B cell (primary cell): ENCODE results near the gene UBE2O. TPM values are rescaled to one million over a fixed set of nuclear protein-coding genes. Genes with fewer than 3 reads are reported as not detected.

Source experiments
- ATAC-seq: fragments of 200-7000 bp; cut with Tn5 transposase; one replicate; pipeline ENCODE4 v1.10.0; 2021; ENCODE audit warnings: low read depth, mild to moderate bottlenecking, moderate number of reproducible peaks, moderate library complexity
- CTCF ChIA-PET: fragments of 350-600 bp; sonication (Branson Sonifier 250); formaldehyde crosslinking; loops from one replicate; lab custom pipeline; 2021; ENCODE audit warnings: antibody characterized with exemption, inconsistent platforms; lab: Charles Lee
- POLR2A ChIA-PET: fragments of 350-600 bp; sonication (Branson Sonifier 250); formaldehyde crosslinking; loops from one replicate; lab custom pipeline; 2021; ENCODE audit warnings: antibody characterized with exemption; lab: Charles Lee
- DNase-seq: peaks from one replicate; pipeline ENCODE4 v3.0.0; 2013
- H2AFZ ChIP-seq: 2 replicates; pipeline ENCODE4 v1.6.1; 2012; ENCODE audit warnings: mild to moderate bottlenecking, low read depth, low read length; ENCODE audit not compliant: insufficient read depth, poor library complexity, severe bottlenecking
- H3K27ac ChIP-seq, 2 donors: 1 replicate in 1 of 2; 2 replicates in 1 of 2; pipeline ENCODE4 v1.5.1; 2012 to 2013; ENCODE audit warnings: low read length in 2 of 2, mild to moderate bottlenecking in 2 of 2, moderate library complexity in 1 of 2
- H3K27me3 ChIP-seq, 4 experiments: fragments of 200-600 bp in 1 of 4; sonication (generic) in 1 of 4; replicated peaks in 1 of 4; 1 replicate in 2 of 4; 2 replicates in 2 of 4; pipeline versions ENCODE4 v1.6.1 to v1.7.0; 2013 to 2016; ENCODE audit warnings: low read length in 3 of 4, mild to moderate bottlenecking in 2 of 4, mixed read lengths in 1 of 4, moderate library complexity in 1 of 4; ENCODE audit not compliant: insufficient read depth in 4 of 4, control insufficient read depth in 3 of 4; ENCODE audit errors: control extremely low read depth in 1 of 4
- H3K36me3 ChIP-seq, 2 experiments: replicated peaks in 1 of 2; 1 replicate in 1 of 2; 2 replicates in 1 of 2; pipeline versions ENCODE4 v1.6.1 to v1.7.1; 2013; ENCODE audit warnings: low read length in 1 of 2; ENCODE audit not compliant: insufficient read depth in 2 of 2, control insufficient read depth in 1 of 2; ENCODE audit errors: control extremely low read depth in 1 of 2, extremely low read depth in 1 of 2
- H3K4me1 ChIP-seq, 2 donors: fragments of 200-600 bp in 1 of 2; sonication (generic) in 1 of 2; 1 replicate in 1 of 2; 2 replicates in 1 of 2; pipeline versions ENCODE4 v1.5.1 to v1.6.1; 2013 to 2017; ENCODE audit warnings: low read length in 2 of 2; ENCODE audit not compliant: control insufficient read depth in 2 of 2, insufficient read depth in 2 of 2
- H3K4me2 ChIP-seq: replicated peaks from 2 replicates; pipeline ENCODE3; 2012; ENCODE audit warnings: mild to moderate bottlenecking, low read depth, low read length; ENCODE audit not compliant: poor library complexity, severe bottlenecking
- H3K4me3 ChIP-seq, 5 experiments: fragments of 200-600 bp in 1 of 5; sonication (generic) in 1 of 5; 1 replicate in 3 of 5; 2 replicates in 2 of 5; pipeline versions ENCODE4 v1.5.1 to v1.7.0; 2011 to 2016; ENCODE audit warnings: low read length in 4 of 5, mild to moderate bottlenecking in 4 of 5, low read depth in 2 of 5, control low read depth in 1 of 5, moderate library complexity in 1 of 5; ENCODE audit not compliant: insufficient read depth in 1 of 5; ENCODE audit errors: control extremely low read depth in 1 of 5, extremely low read depth in 1 of 5
- H3K79me2 ChIP-seq: fragments of 200-600 bp; sonication (generic); one replicate; pipeline ENCODE4 v1.6.0; 2016; ENCODE audit warnings: low read length; ENCODE audit not compliant: control insufficient read depth, insufficient read depth
- H3K9ac ChIP-seq: fragments of 200-600 bp; sonication (generic); 2 replicates; pipeline ENCODE4 v1.6.1; 2017; ENCODE audit warnings: mild to moderate bottlenecking, low read length, moderate library complexity
- H3K9me3 ChIP-seq, 3 donors: one replicate each; pipeline versions ENCODE4 v1.6.1 to v1.7.1; 2013; ENCODE audit warnings: low read length in 2 of 3; ENCODE audit not compliant: control insufficient read depth in 2 of 3, insufficient read depth in 1 of 3; ENCODE audit errors: control extremely low read depth in 1 of 3
- H4K20me1 ChIP-seq: 2 replicates; pipeline ENCODE4 v1.6.0; 2012; ENCODE audit warnings: mild to moderate bottlenecking, low read length; ENCODE audit not compliant: insufficient read depth, control insufficient read depth, poor library complexity, severe bottlenecking
- H3K27ac Mint-ChIP-seq: one replicate; pipeline ENCODE4 v1.8.0; 2021; ENCODE audit warnings: mixed read lengths
- H3K27me3 Mint-ChIP-seq: one replicate; pipeline ENCODE4 v1.8.0; 2021; ENCODE audit warnings: mixed read lengths
- H3K4me1 Mint-ChIP-seq: one replicate; pipeline ENCODE4 v1.8.0; 2021; ENCODE audit warnings: mixed read lengths
- H3K4me3 Mint-ChIP-seq: one replicate; pipeline ENCODE4 v1.8.0; 2021; ENCODE audit warnings: mixed read lengths
- H3K9me3 Mint-ChIP-seq: one replicate; pipeline ENCODE4 v1.8.0; 2022; ENCODE audit warnings: mixed read lengths; ENCODE audit not compliant: insufficient read depth
- CTCF ChIP-seq: fragments of 200-600 bp; IDR thresholded peaks from one replicate; pipeline ENCODE4 v1.8.0; 2022; ENCODE audit warnings: antibody characterized with exemption, mild to moderate bottlenecking
- EZH2 ChIP-seq: IDR thresholded peaks from 2 replicates; pipeline ENCODE4 v1.6.1; 2012; ENCODE audit warnings: borderline replicate concordance, low read depth, mild to moderate bottlenecking, moderate library complexity, low read length; ENCODE audit not compliant: insufficient read depth, poor library complexity, severe bottlenecking
- WGBS: methylation state at CpG from one replicate; pipeline ENCODE4 v1.1.5; 2013; ENCODE audit warnings: missing lambda C conversion rate; ENCODE audit not compliant: insufficient coverage; 5-methylcytosine and 5-hydroxymethylcytosine counted together
- intact Hi-C: fragments of 100-400 bp; cut with micrococcal nuclease; formaldehyde crosslinking; loops from one replicate; pipeline ENCODE4 v1.10.0; 2022
- polyA plus RNA-seq: library from polyadenylated mRNA; depleted of rRNA; stranded (reverse); fragments of >200 nt; gene quantifications from 2 replicates; pipeline ENCODE4 v1.2.3, GENCODE V29; 2012
- total RNA-seq, 2 donors: library from RNA; stranded (reverse); fragments of 120-200 nt in 1 of 2; gene quantifications; 1 replicate in 1 of 2; 2 replicates in 1 of 2; pipeline versions ENCODE4 v1.2.3 to v1.2.4, GENCODE V29; 2013 to 2022

The UBE2O gene
- total and polyA plus RNA-seq, 2 donors (not counting 1 experiment from before 2014, with no cell fraction given), result 41.3 to 54.0 TPM

GRCh38 chr17:76500747-76501017 is 47.7 kb upstream of the UBE2O start:
- Histone ChIP-seq H3K27ac (peak overlapping the region; percentile 78 to 94), H2AFZ (no peak overlapping the region), H3K36me3 (peaks cover 0 to 39% of the 10 kb centered on the region in 2 experiments), H3K4me3 (peak overlapping the region; percentile 46 to 97 (median 95)), H3K79me2 (peaks cover 78% of the 10 kb centered on the region), H3K27me3 (no peaks in the 10 kb centered on the region), H3K4me2 (peak overlapping the region; percentile 82), H4K20me1 (peaks cover 31% of the 10 kb centered on the region), H3K9me3 (no peaks in the 10 kb centered on the region), H3K4me1 (peaks cover 40 to 63% of the 10 kb centered on the region in 2 donors), H3K9ac (peak overlapping the region; percentile 86)
- H3K27ac Mint-ChIP-seq, result peak overlapping the region; percentile 94
- WGBS, result 2% methylated on average over 9 of the region's 10 CpGs
- H3K4me1 Mint-ChIP-seq, result peaks cover 58% of the 10 kb centered on the region
- DNase-seq, result peak; percentile 42
- POLR2A ChIA-PET, result interaction anchor here (0.9 to 22.8 kb wide), 3 partner anchors 18 to 35 kb away, joined by 3 to 478 read pairs (median 3); partner anchors contain the start of gene AANAT
- H3K4me3 Mint-ChIP-seq, result peak overlapping the region; percentile 97
- TF ChIP-seq EZH2 (no peak), CTCF (no peak)
- ATAC-seq, result peak; percentile 1
- intact Hi-C loops, result loop anchor here (1.0 kb wide), 4 partner anchors 7 to 146 kb away; partner anchors contain the start of gene UBE2O
- CTCF ChIA-PET, result interaction anchor here (0.9 to 20.8 kb wide), 6 partner anchors 13 to 92 kb away, joined by 3 to 442 read pairs (median 9); partner anchors contain the start of gene AANAT
- H3K9me3 Mint-ChIP-seq, result no peaks in the 10 kb centered on the region
- H3K27me3 Mint-ChIP-seq, result no peaks in the 10 kb centered on the region

- H3K4me3 ChIP-seq, result peak overlapping the region; percentile 46 to 97 (median 95)
These were observed 47.3 kb upstream of the UBE2O start for GRCh38 chr17:76500074-76500746.

More at GRCh38 chr17:76500074-76500746, 47.3 kb upstream of the UBE2O start:
- Histone ChIP-seq H3K79me2 (peaks cover 78% of the 10 kb centered on the region), H3K4me2 (peak overlapping the region; percentile 82), H3K9me3 (no peaks in the 10 kb centered on the region), H3K9ac (peak overlapping the region; percentile 86), H3K27me3 (no peaks in the 10 kb centered on the region), H2AFZ (no peak overlapping the region), H3K27ac (peak overlapping the region; percentile 78 to 94), H4K20me1 (peaks cover 35% of the 10 kb centered on the region), H3K4me1 (peaks cover 41 to 68% of the 10 kb centered on the region in 2 donors), H3K36me3 (peaks cover 0 to 39% of the 10 kb centered on the region in 2 experiments)
- no peaks in the 10 kb centered on the region for H3K9me3 Mint-ChIP-seq
- peak; percentile 49 for DNase-seq
- peak overlapping the region; percentile 94 for H3K27ac Mint-ChIP-seq
- no peak for ATAC-seq
- peak overlapping the region; percentile 97 for H3K4me3 Mint-ChIP-seq
- CTCF ChIA-PET, result interaction anchor here (0.8 to 20.8 kb wide), 7 partner anchors 8 to 197 kb away, joined by 3 to 442 read pairs (median 13); partner anchors contain the start of gene AANAT
- WGBS, result 19% methylated on average over 16 of the region's 17 CpGs
- POLR2A ChIA-PET, result interaction anchor here (0.5 to 22.8 kb wide), 8 partner anchors 18 to 1093 kb away, joined by 3 to 478 read pairs (median 4); partner anchors contain the start of genes AANAT and PRPSAP1
- intact Hi-C loops, result no loop called here
- TF ChIP-seq EZH2 (no peak), CTCF (no peak)
- peaks cover 63% of the 10 kb centered on the region for H3K4me1 Mint-ChIP-seq
- no peaks in the 10 kb centered on the region for H3K27me3 Mint-ChIP-seq
